T-cell (primary cell): ENCODE results near the gene TCTN1. TPM values are rescaled to one million over a fixed set of nuclear protein-coding genes. Genes with fewer than 3 reads are reported as not detected.

Experiments used
- total RNA-seq, 35 experiments: library from RNA in 6 of 35; stranded (reverse) in 6 of 35; fragments of 120-200 nt in 1 of 35; gene quantifications; one replicate each; pipeline versions ENCODE4 v1.2.1 to v1.2.4 and lab custom pipeline; 2013 to 2026

Gene TCTN1
- total RNA-seq, 5 donors from 2014 or later (not counting 1 experiment from before 2014, with no cell fraction given): 8.8 to 14.1 (median 11.5) TPM

Other genes with a start within 250 kb of the TCTN1 start
- 10 to 100 TPM; 40.8 to 60.4 (median 57.6) TPM for gene ANAPC7, start 210.4 kb upstream of the TCTN1 start, total RNA-seq
- 100 to 1,000 TPM; 177 to 204 (median 191) TPM for gene ARPC3, start 163.8 kb upstream of the TCTN1 start, total RNA-seq
- gene GPN3, start 145.9 kb upstream of the TCTN1 start, total RNA-seq: 10 to 100 TPM in 3 of 5 donors, 1 to 10 TPM in 2; 6.3 to 19.1 (median 13.4) TPM
- 10 to 100 TPM in 3 of 5 donors, 1 to 10 TPM in 2; 6.3 to 16.5 (median 13.2) TPM for gene FAM216A, start 145.3 kb upstream of the TCTN1 start, total RNA-seq
- gene VPS29, start 112.0 kb upstream of the TCTN1 start, total RNA-seq: 100 to 1,000 TPM in 1 of 5 donors, 10 to 100 TPM in 4; 79.0 to 109 (median 95.4) TPM
- gene RAD9B, start 111.8 kb upstream of the TCTN1 start, total RNA-seq: 1 to 10 TPM in 1 of 5 donors, under 1 TPM in 3, not detected in 1; 0.18 to 1.6 (median 0.74) TPM
- 10 to 100 TPM; 36.0 to 38.1 (median 36.6) TPM for gene PPTC7, start 30.8 kb upstream of the TCTN1 start, total RNA-seq
- 10 to 100 TPM in 3 of 5 donors, 1 to 10 TPM in 2; 5.6 to 18.7 (median 14.2) TPM for gene HVCN1, start 75.0 kb downstream of the TCTN1 start, total RNA-seq
- gene PPP1CC, start 128.8 kb downstream of the TCTN1 start, total RNA-seq: 100 to 1,000 TPM; 113 to 154 (median 134) TPM
- not detected for gene CCDC63, start 232.9 kb downstream of the TCTN1 start, total RNA-seq